HG03135 (cell line): ENCODE data around the gene IRF2BP1.
A peak's percentile ranks its signal among the peaks of the same experiment; 100 is the strongest.
"Not testable (repeated sequence)": the region's sequence is repeated elsewhere in the genome, so short reads cannot be mapped to it uniquely, and the experiment has no call there.

Source experiments
- ATAC-seq: cut with Tn5 transposase; IDR thresholded peaks from one replicate; pipeline ENCODE4 v1.9.1; 2021; ENCODE audit warnings: mild to moderate bottlenecking, moderate library complexity; ENCODE audit not compliant: unreplicated experiment

Gene IRF2BP1

DNA sequence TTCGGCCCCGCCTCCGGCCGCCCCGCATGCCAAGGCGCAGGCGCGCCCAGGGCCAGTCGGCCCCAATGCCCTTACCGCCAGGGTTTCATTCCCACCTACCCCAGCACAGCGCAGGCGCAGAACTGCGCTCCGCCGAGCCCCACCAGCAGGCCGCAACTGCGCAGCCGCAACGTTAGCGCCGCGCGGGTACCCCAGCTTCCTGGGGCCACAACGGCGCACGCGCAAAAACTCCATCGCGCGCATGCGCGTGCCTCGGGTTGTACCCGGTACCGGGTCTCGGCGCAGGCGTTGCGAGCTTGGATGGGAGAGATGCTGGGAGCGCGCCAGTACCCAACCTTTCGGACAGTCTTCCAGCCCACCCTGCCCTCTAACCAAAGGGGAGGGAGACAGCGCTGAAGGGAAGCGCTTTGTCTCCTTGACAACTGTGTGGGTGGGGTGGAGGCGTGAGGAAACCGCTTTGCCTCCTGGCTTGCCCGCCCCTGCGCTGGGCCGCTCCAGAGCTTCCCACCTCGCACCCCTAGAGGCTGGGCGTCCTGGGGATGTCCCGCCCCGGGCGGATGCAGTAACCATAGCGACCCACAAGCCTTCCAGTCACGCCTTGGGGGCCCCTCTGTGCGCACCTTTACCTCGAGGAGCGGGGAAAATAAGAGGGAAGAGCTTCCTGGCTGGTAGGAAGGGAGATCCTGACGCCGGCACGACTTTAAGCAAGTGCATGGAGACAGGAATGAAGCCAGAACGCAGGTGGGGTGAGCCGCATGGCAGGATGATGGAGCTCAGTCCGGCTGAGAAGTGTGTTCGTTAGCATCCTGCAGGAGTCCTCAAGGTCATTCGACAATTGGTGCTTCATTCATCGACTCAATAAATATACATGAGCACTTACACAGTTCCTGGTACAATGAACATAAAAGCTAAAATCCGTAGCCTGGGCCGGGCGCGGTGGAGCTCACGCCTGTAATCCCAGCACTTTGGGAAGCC lies 17.0 kb upstream of the IRF2BP1 start:
- peak; percentile 78 for ATAC-seq

DNA sequence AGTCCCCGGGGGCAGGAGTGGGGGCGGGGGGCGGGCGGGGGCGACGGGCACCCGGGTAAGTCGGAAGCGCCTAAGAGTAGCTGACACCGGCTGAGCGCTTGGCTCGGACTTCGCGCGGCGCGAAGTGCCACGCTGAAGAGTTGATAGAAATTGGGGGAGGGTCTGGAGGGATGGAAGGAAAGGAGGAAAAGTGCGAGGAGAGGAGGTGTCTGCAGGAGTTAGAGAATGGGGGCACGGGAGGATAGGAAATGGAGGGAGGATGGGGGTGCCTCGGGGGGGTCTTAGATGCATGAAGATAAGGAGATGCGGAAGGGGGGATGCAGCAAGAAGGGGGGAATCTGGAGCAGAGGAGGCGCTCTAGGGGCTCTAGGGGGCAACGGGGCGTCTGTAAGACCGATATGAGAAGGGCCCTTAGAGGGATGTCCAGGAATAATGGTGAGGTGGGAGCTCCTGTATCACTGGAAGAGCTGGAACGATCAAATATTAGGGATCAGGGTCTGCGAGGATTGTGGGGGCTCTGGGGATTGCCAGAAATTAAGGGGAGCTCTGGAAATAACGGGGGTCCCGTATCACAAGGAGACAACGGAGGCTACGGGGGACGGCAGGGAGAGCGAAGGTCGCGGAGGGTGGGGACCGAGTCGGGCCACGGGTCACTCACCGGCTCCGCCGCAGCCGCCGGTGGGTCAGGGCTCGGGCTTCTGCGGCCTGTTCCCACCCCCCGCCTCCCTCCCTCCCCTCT lies 16.1 kb upstream of the IRF2BP1 start, which contains the start of gene MYPOP:
TSS of gene MYPOP (minus strand) at position 702 of the 739 bp plus-strand sequence. CDS start 840 bp downstream, outside the sequence.
- ATAC-seq = no peak

DNA sequence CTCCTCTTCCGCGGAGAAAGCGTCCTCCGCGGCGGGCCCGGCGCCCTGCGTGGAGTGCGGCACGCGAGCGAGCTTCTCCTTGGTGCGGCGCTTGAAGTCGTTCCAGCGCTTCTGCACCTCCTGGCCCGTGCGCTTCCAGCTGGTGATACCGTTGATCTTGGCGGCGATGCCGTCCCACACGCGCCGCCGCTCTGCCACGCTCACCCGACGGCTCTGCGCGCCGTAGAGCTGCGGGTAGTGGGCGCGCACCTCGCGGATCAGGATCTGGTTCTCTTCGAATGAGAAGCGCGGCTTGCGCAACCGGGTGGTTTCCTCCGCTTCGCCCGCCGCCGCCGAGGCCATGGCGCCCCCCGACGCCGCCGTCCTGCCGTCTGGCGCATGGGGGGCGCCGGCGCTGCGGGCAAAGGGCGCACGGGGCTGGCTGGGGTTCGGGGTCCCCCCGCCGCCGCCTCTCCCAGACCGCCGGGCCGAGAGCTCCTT lies 15.5 kb upstream of the IRF2BP1 start:
- ATAC-seq = no peak

DNA sequence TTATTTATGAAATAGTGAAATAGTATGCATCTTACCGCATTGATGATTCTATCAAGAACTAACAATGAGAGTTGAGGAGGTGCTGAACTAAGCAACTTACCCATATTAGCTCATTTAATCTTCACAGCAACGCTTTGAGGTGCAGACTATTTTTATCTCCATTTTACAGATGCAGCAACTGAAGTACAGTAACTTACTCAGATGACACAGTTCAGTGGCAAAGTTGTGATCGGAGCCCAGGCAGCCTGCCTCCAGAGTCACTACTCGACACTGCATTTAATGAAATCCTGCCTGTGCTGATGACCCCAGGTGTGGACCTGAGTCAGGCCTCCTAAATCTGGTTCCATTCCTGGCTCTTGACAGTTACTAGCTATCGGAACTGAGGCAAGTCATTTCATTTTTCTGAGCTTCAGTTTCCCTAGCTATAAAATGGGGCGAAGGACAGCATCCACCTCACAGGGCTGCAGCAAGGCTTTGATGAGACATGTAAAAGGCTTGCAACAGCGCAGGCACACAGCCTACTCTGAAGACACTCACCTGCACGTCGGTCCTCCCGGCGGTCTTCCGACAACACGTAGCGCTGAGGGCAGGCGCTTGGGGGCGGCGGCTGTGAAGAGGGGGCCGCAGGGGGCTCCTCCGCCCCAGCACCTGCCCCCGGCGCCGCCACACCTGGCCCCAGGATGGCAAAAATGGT lies 14.9 kb upstream of the IRF2BP1 start:
- ATAC-seq = no peak

DNA sequence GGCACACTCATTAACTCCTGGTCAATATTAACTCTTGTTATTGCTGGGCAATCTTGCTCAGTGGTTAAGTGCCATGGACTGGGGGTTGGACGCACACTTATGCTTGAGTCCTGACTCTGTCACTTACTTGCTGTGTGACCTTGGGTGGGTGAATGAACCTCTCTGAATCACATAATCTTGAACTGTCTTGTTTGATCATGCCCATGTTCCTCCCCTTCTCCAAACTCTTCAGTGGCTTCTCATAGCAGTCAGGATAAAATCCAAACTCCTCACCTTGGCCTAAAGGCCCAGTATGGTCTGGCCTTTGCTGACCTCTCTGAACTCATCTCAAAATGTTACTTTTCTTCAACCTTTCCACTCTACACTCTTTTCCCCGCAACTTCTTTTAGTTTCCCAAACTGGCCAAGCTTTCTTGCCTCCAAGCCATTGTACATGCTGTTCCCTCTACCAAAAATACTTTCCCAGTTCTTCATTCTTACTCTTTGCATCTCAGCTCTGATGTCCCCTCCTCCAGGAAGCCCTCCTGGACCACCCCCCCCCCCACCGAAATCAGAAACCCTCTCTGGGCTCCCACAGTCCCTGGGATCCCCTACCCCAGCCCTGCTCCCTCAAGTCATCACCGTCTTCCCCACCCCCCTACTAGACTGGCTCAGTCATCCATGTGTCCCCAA lies 14.1 kb upstream of the IRF2BP1 start:
- ATAC-seq = no peak

DNA sequence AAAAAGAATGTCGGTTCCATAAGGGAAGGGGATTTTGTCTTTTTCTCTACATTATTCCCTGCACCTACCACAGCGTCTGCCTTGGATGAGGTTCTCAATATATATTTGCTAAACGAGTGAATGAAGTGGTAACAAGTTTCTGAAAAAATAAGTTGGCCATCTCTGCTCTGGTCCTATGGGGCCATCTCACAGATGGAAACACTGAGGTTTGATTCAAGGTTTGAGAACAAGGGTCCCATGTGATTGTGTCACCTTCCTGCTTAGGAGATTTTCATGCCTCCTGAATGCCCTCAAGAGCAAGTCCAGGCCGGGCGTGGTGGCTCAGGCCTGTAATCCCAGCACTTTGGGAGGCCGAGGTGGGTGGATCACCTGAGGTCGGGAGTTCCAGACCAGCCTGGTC lies 13.3 kb upstream of the IRF2BP1 start:
- ATAC-seq = no peak

DNA sequence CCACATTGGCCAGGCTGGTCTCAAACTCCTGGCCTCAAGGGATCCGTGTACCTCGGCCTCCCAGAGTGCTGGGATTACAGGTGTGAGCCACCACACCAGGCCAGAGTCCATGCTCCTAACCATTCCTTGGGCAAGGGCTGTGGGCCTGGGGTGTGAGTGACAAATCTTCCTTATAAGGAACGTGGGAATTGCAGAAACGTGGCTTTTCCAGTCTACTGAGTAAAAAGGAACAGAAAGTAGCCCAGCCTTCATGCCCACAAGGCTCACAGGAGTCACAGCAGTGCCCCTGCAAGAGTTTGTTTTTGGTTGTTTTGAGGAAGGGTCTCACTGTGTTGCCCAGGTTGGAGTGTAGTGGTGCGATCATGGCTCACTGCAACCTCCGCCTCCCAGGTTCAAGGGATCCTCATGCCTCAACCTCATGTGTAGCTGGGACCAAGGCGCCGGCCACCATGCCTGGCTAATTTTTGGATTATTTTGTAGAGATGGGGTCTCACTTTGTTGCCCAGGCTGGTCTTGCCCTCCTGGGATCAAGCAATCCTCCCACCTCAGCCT lies 11.4 kb upstream of the IRF2BP1 start:
- no peak for ATAC-seq

DNA sequence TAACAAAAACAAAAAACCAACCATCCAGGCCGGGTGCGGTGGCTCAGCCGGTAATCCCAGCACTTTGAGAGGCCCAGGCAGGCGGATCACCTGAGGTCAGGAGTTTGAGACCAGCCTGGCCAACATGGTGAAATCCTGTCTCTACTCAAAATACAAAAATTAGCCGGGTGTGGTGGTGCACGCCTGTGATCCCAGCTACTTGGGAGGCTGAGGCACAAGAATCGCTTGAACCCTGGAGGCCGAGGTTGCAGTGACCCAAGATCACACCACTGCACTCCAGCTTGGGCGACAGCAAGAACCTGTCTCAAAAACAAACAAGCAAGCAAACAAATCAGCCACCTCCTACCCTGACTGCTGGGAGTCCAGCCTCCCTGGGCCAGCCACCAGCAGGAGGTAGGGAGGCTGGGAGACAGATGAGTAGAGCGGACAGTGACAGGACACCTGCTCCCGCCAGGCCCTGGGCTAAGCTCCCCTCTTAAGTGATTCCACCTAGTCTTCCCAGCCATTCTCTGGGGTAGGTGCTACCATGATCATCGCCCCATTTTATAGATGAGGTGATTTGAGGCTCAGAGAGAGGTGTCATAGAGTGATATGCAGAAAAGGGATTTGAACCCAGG lies 10.2 kb upstream of the IRF2BP1 start:
- not testable (repeated sequence) for ATAC-seq

DNA sequence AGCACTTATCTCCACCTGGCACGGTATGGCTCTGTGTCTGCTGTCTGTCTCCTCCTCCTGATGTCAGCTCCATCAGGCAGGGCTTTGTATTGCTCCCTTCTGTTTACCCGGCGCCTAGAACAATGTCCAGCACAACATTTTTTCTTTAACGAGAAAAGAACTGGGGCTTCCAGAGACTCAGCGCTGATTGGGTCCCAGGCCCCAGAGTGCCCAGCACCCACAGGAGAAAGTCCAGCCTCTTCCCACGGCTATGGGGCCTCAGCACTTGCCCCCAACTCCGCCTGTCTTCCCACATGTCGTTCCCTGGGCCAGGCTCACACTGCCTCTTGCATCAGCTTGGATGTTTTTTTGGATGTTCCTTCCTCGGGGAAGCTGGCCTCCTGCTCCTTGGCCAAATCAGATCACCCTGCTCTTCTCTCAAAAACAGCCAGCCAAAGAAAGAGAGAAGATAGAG lies 9.6 kb upstream of the IRF2BP1 start:
- no peak for ATAC-seq

DNA sequence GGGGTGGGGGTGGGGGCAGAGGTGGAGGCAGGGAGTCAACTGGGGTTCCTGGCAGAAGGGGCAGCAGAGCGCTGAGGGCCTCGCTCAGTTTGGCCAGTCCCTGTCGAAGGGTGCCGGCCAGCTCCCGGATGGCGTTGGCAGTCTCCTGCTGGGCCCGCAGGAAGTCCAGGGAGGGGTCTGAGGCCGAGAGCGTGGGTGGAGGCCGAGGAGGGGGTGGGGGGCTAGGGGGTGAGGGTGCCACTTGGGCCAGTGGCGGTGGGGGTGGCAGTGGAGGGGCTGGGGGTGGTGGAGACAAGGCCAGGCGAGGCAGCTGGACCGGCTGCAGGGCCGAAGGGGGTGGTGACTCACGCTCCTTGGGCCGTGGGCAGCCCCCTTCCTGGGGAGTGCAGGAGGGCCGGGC lies 4.9 kb upstream of the IRF2BP1 start:
- ATAC-seq = no peak

DNA sequence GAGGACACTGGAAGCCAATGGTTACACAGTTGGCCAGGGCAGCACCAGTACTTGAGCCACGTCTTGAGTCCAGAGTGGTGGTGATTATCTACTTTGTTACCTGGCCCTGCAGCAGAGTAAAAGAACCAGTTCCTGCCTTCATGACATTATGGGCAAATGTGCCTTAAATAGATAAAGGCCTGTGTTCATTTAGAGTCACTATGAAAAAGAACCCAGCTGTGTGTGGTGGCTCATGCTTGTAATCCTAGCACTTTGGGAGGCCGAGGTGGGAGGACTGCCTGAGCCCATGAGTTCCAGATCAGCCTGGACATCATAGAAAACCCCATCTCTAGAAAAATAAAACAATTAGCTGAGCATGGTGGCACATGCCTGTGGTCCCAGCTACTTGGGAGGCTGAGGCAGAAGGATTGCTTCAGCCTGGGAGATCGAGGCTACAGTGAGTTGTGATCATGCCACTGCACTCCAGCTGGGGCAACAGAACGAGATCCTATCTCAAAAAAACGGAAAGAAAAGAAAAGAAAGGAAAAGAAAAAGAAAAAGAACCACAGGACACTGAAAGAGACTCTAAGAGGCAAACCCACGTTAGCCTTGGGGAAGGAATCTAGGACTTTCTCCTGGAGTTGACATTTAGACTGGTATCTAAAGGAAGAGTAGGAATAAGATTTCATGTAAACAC lies 3.4 kb upstream of the IRF2BP1 start:
- ATAC-seq = no peak

DNA sequence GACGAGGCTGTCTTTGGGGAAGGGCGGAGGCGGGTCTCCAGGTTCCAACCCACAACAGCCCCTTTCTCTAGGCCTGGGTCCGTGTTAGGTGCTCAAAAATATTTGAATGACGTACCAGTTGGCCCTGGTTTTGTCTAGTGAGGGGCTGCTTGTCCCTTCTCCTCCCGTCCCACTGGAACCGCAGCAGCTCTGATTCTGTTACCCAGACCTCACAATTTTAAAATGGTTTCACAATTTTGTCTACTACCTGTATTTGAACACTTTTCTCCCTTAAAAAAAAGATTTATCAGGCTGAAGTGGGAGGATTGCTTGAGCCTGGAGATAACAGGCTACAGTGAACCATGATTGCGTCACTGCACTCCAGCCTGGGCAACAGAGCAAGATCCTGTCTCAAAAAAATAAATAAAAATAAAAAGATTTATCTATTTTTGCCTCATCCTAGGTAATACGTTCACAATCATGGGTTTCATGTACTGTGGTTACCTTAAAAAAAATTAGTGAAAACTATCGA lies 1.3 kb upstream of the IRF2BP1 start:
- ATAC-seq = no peak

DNA sequence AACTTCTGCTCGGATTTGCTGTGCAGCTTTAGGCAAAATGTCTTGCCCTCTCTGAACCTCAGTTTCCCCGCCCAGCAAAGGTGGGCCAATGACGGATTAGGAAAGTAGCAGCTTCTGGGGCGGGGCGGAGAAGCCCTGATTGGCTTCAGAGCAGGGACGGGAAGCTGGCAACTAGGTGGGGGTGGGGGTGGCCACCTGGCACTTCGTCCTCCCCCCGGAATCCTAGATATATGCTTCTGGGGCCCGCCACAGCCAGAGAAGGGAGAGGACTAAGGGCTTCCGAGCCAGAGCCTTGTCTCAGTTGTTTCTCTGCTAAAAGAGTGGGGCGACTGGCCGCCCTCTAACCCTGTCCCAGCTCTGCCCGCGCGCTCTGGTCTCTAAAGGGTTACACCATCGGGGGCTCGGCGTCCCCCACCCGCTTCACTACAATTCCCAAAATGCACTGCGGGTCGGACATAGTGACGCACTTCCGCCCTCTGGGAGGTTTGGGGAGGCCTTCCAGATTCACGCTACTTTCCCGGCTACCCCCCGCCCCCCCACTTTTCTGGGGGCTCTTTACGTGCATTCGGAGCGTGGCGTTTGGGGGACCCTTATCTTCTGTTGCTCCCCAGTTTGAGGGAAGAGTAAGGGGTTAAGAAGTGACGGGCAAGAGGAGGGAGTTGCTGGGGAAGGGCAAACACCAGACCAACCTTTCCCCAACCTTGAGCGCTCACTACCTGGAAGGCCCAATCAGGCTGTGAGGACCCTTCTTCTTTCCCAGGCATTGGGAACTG lies 672 bp upstream of the IRF2BP1 start:
- peak; percentile 44 for ATAC-seq

DNA sequence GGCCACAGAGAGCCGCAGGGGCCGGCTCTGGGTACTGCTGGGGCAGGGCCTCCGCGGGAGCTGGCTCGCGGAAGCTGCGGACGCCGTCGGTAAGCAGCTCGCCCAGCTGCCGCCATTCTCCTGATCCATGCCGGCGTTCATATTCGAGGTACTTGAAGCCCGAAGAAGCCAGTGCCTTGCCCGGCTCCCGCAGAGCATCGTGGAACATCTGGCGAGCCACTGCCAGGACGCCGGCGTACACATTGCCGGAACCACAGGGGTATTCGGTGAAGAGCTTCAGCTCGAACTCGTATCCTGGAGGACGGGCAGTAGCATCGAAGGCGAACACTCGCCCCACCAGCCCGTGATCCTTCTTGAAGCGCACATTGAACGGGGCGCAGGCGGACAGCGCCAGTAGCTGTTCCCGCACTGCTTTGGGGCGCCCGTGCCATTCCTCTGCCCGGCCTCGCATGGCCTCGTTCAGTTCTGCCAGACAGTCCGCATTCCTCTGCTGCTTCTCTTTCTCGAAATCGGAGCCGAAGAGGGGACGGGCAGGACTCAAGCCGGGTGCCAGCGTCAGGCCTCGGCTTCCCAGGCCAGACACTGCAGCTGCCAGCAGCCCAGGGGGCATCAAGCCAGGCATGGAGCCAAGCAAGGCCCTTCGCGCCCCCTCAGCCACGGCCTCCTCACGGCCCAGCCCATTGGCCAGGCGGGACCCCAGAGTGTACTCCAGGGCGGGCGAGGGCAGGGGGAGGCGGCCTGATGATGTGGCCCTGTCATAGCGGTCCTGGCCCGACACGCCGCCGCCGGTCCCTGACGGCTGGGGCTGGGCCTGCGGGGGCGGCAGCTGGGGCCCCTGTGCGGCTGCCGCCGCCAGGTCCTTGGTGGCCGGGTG lies 1.0 kb downstream of the IRF2BP1 start:
- peak; percentile 6 for ATAC-seq

DNA sequence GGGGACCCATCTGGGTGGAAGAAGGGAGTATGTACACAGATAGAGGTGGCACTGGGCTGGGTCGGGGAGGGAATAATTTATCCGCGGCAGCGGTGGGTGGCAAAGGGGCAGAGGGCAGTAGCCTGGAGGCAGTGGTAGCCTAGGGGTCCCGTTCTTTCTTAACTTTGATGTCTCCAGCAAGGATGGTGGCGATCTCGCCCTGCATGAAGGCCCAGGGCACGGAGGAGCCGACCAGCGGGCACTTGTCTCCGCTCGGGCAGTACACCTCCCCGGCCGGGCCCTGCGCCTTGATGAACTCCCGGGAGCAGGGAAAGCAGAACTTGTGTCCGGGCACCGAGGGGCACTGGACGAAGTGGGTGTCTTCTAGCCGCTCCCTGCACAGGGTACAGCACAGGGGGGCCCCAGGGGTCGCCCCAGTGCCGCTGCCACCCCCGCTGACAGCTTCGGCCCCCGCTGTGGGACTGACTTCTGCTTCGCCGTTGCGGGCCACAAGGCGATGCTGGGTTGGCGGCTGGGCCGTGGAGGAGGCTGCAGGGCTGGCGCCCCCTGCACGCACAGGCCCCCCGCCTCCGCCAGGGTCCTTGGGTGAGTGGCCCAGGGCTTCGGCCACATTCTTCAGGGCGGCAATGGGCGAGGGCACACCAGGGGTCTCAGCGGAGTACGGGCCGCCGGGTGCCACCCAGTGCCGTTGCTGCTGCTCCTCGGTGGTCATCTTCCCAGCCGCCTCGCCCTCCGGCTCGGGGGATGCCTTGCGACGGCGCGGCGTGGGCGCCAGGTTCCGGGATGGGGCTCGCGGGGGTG lies 1.9 kb downstream of the IRF2BP1 start:
- no peak for ATAC-seq

DNA sequence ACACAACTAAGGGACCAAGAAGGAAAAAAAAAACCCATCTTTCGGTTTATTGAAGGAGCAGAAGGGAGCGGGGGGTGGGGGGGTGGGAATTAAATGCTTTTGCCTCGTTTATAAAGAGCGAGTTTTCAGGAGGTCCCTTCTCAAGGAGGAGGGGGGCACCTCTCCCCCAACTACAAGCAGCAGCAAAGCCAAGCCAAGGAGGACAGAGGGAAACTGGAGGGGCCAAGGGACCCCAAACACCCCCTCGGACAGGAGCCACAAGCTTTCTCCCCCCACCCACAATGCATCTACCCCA lies 2.4 kb downstream of the IRF2BP1 start:
- ATAC-seq = no peak
